GM12878 (cell line): ENCODE measurements around the gene PHACTR3.

Experiments
- TAF1 ChIP-seq: IDR thresholded peaks from 2 replicates; pipeline ENCODE4 v1.6.1; 2011; ENCODE audit warnings: mild to moderate bottlenecking, low read depth, low read length, borderline replicate concordance
- TF ChIP-seq, protein P1 (sequence below), 3 experiments: IDR thresholded peaks in 2 of 3; conservative IDR thresholded peaks in 1 of 3; 2 replicates each; pipeline ENCODE4 v1.5.1; 2011; ENCODE audit warnings: low read depth in 3 of 3, low read length in 3 of 3, mild to moderate bottlenecking in 3 of 3, control low read depth in 2 of 3, moderate library complexity in 2 of 3, inconsistent platforms in 1 of 3, mixed read lengths in 1 of 3; ENCODE audit not compliant: control insufficient read depth in 2 of 3, insufficient read depth in 1 of 3; ENCODE audit errors: extremely low read depth in 1 of 3

GRCh38 chr20:59723108-59723500 is 118.8 kb downstream of the PHACTR3 start:
- TF ChIP-seq, protein P1, sequence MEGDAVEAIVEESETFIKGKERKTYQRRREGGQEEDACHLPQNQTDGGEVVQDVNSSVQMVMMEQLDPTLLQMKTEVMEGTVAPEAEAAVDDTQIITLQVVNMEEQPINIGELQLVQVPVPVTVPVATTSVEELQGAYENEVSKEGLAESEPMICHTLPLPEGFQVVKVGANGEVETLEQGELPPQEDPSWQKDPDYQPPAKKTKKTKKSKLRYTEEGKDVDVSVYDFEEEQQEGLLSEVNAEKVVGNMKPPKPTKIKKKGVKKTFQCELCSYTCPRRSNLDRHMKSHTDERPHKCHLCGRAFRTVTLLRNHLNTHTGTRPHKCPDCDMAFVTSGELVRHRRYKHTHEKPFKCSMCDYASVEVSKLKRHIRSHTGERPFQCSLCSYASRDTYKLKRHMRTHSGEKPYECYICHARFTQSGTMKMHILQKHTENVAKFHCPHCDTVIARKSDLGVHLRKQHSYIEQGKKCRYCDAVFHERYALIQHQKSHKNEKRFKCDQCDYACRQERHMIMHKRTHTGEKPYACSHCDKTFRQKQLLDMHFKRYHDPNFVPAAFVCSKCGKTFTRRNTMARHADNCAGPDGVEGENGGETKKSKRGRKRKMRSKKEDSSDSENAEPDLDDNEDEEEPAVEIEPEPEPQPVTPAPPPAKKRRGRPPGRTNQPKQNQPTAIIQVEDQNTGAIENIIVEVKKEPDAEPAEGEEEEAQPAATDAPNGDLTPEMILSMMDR (IDR thresholded peaks at IDR 0.05 in 2 of 3, conservative IDR thresholded peaks at IDR 0.05 in 1 of 3; ENCODE audit: control insufficient read depth in 2 of 3, extremely low read depth in 1 of 3, insufficient read depth in 1 of 3, low read depth in 3 of 3, low read length in 3 of 3) = no peak
- no peak for TF ChIP-seq TAF1
